GM12873 (cell line): ENCODE results near the gene PLEKHG3.

Experiments
- TF ChIP-seq, protein P1 (sequence below): IDR thresholded peaks from 2 replicates; pipeline ENCODE4 v1.5.1; 2012; ENCODE audit warnings: low read depth, mild to moderate bottlenecking, moderate library complexity, low read length, control low read depth; ENCODE audit not compliant: insufficient read depth; ENCODE audit errors: missing control alignments

Gene PLEKHG3

DNA sequence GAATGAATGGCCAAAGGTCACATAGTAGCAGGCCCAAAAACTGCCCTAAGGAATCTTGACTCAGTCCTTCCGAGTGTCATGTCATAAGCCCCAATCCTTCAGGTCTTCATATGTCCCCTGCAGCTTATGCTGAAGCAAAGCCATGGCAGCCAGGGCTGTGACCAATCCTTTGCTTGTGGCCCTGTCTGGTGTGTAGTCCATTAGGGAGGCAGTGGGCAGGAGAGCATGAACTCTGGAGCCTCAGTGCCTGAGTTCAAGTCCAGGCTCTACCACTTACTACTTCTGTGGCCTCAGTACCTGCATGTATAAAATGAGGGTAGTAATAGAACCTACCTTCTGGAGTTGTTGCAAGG lies 20.3 kb downstream of the PLEKHG3 start:
- TF ChIP-seq, protein P1, sequence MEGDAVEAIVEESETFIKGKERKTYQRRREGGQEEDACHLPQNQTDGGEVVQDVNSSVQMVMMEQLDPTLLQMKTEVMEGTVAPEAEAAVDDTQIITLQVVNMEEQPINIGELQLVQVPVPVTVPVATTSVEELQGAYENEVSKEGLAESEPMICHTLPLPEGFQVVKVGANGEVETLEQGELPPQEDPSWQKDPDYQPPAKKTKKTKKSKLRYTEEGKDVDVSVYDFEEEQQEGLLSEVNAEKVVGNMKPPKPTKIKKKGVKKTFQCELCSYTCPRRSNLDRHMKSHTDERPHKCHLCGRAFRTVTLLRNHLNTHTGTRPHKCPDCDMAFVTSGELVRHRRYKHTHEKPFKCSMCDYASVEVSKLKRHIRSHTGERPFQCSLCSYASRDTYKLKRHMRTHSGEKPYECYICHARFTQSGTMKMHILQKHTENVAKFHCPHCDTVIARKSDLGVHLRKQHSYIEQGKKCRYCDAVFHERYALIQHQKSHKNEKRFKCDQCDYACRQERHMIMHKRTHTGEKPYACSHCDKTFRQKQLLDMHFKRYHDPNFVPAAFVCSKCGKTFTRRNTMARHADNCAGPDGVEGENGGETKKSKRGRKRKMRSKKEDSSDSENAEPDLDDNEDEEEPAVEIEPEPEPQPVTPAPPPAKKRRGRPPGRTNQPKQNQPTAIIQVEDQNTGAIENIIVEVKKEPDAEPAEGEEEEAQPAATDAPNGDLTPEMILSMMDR = no peak

GRCh38 chr14:64725261-64725815 lies 21.1 kb downstream of the PLEKHG3 start:
- TF ChIP-seq, protein P1 = no peak

DNA sequence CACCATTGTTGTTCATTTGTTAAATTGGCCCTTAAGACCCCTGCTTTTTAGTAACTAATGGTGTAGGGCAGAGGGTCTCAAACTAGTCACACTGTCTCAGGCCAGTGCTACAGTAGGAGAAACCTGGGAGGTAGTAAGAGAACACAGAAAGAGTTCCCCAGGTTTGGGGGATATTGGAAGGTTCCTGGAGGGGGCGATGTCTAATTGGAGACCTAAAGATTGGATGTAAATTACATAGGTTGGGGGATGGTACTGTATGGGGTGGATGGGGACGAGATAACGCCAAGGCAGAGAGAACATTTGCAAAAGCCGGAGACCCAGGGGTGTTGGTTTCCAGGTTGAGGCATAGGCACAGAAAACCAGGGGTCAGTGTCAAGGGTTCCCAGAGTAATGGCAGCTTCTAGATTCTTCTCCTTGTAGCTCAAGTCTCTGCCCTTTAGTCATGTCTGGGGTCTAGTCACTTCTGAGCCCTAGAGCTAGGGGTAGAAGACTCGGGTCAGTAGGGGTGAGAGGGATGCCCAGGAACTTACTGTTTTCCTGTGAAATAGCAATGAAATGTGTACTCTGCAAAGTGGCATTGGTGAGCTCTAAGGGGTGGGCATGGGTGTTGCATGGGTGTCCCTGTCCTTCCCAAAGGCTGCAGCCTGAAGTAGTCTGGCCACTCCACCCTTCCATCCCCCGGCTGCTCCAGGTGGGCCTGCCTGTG lies 21.8 kb downstream of the PLEKHG3 start:
- TF ChIP-seq, protein P1 = no peak

DNA sequence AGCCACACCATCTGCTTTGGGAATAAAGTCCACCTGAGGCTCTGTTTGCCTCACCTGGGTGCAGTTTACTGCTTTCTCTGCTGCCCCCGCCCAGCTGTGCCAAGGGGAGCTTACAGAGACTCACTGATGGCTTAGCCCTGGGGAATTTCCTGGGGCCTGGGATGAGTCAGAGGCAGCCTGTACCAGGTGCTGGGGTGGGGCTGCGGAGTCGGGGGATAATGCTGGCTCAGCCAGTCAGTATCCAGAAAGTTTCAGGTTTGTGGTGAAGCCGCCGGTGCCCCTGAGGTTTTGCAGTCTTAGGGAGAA lies 22.3 kb downstream of the PLEKHG3 start:
- TF ChIP-seq, protein P1 = no peak

- TF ChIP-seq, protein P1 = no peak
Observed at GRCh38 chr14:64727551-64728071, 23.4 kb downstream of the PLEKHG3 start.

DNA sequence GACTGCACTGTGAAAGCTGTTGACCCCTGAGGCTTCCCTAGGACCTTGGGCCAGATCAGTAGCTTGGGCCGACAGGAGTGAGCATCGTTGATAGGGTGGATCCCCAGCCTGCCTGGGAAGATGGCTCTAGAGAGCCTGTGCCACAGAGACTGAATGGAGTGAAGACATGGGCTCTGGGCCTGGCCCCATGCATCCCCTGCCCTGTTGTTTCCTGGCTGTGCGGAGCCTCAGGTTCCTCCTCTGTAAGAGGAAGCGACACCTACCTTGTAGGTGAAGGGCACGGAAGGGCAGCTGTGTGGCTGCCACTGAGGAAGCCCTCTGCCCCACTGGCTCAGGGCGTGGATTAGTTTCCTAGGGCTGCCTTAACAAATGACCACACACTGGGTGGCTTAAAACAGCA lies 23.9 kb downstream of the PLEKHG3 start:
- TF ChIP-seq, protein P1 = no peak

GRCh38 chr14:64728856-64729255 lies 24.6 kb downstream of the PLEKHG3 start:
- TF ChIP-seq, protein P1 = no peak
